HG02759 (cell line): ENCODE measurements around the gene CACNA1G.

Experiments
- ATAC-seq: cut with Tn5 transposase; IDR thresholded peaks from one replicate; pipeline ENCODE4 v1.9.1; 2021; ENCODE audit warnings: mild to moderate bottlenecking, moderate library complexity; ENCODE audit not compliant: unreplicated experiment

CACNA1G gene

GRCh38 chr17:50629902-50630301, 69.4 kb downstream of the CACNA1G start:
- no peak for ATAC-seq

DNA sequence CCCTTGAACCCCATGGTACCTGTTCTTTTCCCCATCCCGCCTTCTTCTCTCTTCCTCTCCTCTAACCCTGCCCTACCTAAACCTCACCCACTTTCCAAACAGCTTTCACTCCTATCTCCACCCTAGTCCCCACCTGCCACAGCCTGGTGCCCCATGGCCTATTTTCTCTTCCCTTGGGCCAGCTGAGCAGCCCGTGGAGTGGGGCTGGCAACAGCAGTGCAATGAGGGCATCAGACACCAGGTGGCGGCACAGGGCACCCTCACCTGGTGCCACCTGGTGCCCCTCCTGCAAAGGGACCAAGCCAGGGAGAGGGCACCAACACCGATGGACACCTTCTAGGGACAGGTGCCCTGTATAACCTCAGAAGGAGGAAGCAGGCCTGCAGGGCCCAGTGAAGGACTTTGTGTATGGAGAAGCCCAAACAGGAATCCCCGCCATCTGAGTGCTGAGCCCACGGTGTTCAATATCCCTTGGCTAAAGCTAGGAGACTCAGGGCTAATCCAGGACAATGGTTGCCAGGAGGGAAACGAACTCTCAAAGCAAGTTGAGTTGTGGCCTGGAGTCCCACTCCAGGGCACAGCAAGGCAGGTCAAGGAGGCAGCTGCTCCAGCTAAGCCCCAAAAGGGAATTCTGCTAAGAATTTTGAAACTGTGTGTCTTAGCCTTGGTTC, 70.1 kb downstream of the CACNA1G start:
- no peak for ATAC-seq

- ATAC-seq = no peak
Observed at GRCh38 chr17:50631195-50631907, 70.8 kb downstream of the CACNA1G start.

DNA sequence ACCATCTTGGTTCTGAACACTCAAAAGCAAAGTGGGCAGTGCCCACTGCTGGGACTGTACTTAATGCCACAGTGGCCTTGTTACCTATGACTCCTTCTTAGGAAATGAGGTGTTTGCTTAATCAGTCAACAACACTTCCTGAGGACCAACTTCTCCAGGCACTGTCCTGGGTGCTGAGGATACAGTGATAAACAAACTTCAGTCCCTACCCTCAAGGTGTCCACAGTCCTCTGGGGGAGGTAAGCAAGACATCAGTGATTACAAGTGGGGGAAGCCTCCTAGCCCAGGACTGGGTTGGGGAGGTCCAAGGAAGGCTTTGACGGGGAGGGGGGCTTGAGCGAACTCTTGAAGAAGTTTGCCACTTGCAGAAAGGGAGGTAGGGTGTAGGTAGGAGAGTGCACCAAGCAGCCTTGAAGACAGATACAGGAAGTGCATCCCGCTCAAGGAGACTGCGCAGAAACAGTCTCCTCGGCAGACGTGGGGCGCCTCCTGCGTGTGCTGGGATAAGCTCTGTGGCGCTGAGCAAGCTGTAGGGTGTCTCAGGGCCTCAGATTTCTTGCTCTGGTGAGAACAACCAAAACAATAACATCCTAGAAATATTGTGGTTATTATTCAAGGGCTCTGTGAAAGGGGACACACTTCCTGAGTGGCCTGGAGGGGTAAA, 71.5 kb downstream of the CACNA1G start:
- no peak for ATAC-seq

GRCh38 chr17:50632637-50633036, 72.1 kb downstream of the CACNA1G start:
- ATAC-seq = no peak

DNA sequence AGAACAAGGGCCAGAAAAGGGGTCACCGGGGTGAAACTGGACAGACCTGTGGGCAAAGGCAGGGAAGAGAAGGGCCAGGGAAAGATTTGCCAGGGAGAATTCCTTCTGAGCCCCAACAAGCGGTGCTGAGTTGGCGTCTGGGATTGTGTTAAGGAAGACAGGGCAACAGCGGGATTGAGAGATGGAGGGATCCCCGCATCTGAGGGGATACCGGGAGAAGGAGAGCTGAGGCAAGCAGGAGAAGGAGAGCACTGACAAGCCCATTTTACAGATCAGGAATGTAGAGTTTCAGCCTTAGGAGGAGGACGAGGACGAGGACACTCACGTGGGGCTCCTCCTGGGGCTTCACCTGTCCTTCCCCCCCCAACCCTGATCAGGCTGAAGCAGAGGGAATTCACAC, 73.2 kb downstream of the CACNA1G start:
- ATAC-seq = no peak

DNA sequence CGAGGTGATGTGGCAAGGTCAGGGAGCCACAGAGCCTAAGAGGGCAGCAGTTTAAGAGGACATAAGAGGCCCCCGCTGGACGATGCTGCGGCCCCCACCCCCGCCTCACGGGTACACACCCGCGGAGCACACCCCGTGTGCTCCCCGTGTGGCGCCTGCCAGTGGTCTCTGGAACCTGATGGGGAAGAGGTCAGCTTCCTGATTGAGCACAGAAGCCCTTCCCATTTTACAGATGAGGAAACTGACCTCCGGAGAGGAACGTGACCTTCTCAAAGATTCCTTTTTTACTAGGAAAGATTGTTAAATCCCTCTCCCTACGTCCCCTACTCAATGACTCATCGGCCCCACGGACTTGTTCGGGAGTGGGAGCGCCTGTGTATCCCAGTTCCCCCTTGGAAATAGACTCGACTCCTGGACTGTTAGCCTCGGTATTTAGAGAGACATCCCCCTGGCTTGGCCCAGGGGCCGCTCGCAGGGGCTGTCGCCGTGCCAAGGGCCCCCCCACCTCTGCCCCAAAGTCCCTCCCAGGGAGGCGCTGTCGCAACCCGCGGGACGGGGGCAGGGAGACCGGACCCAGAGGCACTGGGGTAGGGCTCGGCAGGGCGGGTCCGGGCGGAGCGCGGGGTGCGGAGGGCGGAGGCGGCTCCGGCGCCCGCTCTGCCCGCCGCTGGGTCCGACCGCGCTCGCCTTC, 73.9 kb downstream of the CACNA1G start, which contains the start of gene ABCC3:
TSS of gene ABCC3 (plus strand) at position 658 of the 691 bp plus-strand sequence. CDS start 56 bp downstream, outside the sequence.
- ATAC-seq = no peak

DNA sequence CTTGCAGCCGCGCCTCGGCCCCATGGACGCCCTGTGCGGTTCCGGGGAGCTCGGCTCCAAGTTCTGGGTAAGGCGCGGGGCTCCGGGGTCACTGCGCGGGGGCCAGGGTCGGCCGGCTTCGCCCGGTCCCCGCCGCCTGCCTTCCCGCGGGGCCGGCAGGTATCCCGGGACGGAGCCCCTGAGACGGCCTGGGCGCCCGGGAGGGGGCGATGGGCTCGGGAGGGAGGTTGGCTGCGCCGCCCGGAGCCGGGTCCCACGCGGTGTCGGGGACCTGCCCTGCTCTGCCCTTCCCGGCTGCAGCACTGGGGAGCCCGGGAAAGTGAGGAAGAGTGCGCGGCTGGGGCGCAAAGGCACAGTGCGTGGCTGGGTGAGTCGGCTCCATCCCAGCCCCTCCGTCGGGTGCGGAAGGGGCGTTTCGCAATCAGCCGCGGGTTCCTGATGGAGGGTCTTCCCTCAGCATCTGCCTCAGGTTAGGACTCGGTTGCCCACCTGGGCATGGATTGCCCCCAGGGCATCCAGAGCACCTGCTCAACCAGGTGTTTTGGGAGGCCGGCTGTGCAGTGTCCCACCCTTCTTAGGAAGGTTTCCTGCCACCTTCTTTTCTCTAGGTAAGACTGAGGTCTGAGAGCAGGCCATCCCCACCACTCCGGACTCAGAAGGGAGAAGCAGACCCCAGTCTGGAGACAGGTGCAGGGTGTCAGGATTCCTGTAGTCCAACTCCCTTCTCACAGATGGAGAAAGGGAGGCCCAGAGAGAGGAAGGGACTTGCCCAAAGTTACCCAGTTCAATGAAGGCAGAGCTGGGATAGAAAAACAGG, 74.6 kb downstream of the CACNA1G start:
- no peak for ATAC-seq

DNA sequence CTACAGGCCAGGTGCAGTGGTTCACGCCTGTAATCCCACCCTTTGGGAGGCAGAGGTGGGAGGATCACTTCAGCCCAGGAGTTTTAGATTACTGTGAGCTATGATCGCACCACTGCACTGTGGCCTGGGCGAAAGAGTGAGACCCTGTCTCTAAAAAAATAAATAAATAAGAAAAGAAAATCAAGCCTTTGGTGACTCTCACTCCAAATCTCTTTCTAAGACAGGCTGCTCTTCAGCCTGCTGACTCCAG, 75.1 kb downstream of the CACNA1G start:
- no peak for ATAC-seq

GRCh38 chr17:50635982-50636803, 75.7 kb downstream of the CACNA1G start:
- ATAC-seq = no peak

DNA sequence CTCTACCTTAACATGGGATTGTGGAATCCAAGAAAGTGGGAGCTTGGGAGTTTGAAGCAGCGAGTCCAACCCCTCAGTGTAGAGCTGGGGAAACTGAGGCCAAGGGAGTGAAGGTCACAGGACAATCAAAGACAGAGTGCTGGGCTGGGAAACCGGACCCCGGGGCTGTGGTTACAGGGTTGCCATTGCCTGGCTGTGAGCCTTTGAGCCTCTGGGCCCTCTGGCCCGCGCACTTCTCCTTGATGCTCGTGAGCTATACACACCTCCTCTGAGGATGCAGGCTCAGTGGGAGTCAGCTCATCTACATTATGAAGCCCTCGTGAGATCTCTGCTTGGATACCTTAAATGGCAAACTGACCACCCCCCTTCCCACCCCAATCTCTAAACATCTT, 76.3 kb downstream of the CACNA1G start:
- ATAC-seq = no peak

GRCh38 chr17:50637829-50638605, 77.5 kb downstream of the CACNA1G start:
- no peak for ATAC-seq

DNA sequence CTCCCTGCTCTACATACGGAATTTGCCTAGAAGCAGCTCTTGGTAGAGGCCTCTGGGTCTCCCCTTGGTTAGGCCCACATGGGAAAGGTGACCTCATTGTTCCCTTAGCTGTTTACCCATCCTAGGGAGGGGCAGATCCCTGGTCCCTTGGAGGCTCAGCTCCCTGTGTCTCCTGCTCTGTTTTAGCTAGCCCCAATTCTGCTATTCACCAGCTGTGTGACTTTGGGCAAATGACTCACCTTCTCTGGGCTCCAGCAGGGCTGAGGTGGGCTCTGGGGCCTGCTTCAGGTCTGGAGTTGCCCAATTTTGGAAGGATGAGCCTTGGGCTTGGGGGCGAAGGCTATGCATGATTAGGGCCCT, 78.1 kb downstream of the CACNA1G start:
- ATAC-seq = no peak

DNA sequence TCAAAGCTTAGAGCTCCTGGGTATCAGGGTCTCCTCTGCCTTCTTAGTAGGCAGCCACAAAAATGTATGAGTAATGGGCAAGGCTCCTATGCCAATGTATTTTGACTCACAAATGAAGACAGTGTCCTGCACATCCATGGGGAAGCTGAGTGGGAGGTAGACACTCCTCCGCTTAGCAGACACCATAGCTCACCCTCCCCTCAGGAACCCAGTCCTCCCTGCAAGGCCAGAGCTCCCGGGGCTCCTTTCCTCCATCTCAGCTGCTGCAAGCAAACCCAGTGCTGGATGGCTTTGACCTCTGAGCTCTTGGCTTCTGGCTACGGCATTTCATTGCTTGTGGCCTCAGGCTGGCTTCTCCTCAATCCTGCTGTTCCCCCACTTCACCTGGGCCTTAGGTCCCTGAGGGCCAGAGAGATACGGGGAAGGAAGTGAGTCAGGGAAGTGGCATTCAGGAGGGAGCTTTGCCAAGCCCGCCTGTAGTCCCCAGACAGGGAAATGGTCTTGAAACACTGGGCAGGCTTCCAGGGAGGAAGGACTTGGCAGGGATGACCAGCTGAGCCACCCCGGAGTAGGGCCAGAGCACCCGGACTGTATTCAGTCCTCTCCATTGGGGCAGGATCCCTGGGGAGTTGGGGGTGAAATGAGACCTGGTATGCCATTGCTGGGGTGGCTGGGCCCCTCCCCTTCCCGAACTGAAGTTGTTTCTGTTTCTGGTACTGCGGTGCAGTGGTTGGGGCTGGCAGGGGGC, 78.6 kb downstream of the CACNA1G start:
- ATAC-seq = no peak

DNA sequence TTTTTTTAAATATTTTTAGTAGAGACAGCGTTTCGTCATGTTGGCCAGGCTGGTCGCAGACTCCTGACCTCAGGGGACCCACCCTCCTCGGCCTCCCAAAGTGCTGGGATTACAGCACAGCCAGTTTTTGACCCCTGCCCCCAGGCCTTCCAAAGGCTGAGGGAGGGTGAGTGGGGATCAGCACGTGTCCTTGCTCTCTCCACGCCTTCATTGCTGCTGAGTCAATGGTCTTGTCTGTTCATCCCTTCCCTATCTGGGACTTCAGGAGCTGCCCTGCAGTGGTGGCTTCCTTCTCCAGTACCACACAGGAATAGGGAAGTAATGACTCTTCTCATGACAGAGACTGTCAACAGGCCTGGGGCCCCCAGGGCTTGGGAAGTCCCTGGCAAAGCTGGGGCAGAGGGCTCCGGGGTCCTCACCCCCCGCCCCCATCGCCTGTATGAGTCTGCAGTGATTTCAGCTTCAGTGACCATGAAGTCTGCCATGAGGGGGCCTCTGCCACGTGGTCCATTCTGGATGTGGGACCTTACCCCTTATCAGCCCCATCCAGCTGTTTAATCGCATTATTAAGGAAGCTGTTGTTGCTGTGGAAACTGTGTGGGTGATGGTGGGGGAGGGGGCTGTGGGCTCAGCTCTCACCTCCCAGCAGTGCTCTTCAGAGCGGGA, 80.3 kb downstream of the CACNA1G start:
- ATAC-seq = no peak

DNA sequence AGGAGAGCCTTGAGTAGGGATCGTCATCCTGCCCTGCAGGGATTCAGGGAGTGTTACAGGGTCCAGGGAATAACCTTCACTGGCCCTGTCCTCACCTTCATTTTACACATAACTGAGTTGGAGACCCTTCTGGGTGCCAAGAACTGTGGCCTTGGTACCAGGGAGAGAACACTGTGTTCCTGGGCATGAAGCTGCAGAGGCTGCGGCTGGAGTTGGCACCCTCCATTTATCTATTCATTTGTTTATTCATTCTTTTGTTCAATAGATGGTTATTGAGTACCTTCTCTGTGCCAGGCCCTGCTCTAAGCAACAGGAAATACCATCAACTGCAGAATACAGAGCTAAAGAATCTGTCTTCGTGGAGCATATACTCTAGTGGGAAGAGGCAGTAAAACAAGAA, 80.8 kb downstream of the CACNA1G start:
- no peak for ATAC-seq

- no peak for ATAC-seq
Observed at GRCh38 chr17:50642071-50642721, 81.7 kb downstream of the CACNA1G start.
